ENCODE results near the gene MRPL24.

- TF ChIP-seq EP300 (IDR thresholded peaks at IDR 0.05) (no peak), POLR2A (IDR thresholded peaks at IDR 0.05) (no peak)
- TF ChIP-seq, protein P1, sequence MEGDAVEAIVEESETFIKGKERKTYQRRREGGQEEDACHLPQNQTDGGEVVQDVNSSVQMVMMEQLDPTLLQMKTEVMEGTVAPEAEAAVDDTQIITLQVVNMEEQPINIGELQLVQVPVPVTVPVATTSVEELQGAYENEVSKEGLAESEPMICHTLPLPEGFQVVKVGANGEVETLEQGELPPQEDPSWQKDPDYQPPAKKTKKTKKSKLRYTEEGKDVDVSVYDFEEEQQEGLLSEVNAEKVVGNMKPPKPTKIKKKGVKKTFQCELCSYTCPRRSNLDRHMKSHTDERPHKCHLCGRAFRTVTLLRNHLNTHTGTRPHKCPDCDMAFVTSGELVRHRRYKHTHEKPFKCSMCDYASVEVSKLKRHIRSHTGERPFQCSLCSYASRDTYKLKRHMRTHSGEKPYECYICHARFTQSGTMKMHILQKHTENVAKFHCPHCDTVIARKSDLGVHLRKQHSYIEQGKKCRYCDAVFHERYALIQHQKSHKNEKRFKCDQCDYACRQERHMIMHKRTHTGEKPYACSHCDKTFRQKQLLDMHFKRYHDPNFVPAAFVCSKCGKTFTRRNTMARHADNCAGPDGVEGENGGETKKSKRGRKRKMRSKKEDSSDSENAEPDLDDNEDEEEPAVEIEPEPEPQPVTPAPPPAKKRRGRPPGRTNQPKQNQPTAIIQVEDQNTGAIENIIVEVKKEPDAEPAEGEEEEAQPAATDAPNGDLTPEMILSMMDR (IDR thresholded peaks at IDR 0.05), result no peak
These were observed 40.0 kb downstream of the MRPL24 start for GRCh38 chr1:156700736-156701531.
